Ascending aorta (tissue), 2 donors: ENCODE measurements around the gene PARP2. TPM values are rescaled to one million over a fixed set of nuclear protein-coding genes. Genes with fewer than 3 reads are reported as not detected.
A peak's percentile ranks its signal among the peaks of the same experiment; 100 is the strongest.

Experiments used
- DNase-seq, 2 donors: peaks; one replicate each; pipeline ENCODE4 v3.0.0-alpha.2; 2019; ENCODE audit warnings: low spot score in 2 of 2
- H3K27ac ChIP-seq, 2 donors: fragments of 200-600 bp; sonication (generic); one replicate each; pipeline ENCODE4 v1.5.1; 2016 to 2017; ENCODE audit warnings: mild to moderate bottlenecking in 1 of 2
- H3K27me3 ChIP-seq: fragments of 200-600 bp; sonication (generic); one replicate; pipeline ENCODE4 v1.5.1; 2017
- H3K36me3 ChIP-seq, 2 donors: fragments of 200-600 bp; sonication (generic); one replicate each; pipeline ENCODE4 v1.5.1; 2016
- H3K4me1 ChIP-seq, 2 donors: fragments of 200-600 bp; sonication (generic); one replicate each; pipeline ENCODE4 v1.5.1; 2016 to 2017; ENCODE audit warnings: mild to moderate bottlenecking in 1 of 2
- H3K4me3 ChIP-seq, 2 donors: fragments of 200-600 bp; sonication (generic); one replicate each; pipeline ENCODE4 v1.5.1; 2016 to 2017; ENCODE audit warnings: mild to moderate bottlenecking in 1 of 2
- H3K9me3 ChIP-seq, 2 donors: fragments of 200-600 bp; sonication (generic); one replicate each; pipeline ENCODE4 v1.5.1; 2016
- intact Hi-C: fragments of 100-400 bp; cut with DNase I; formaldehyde crosslinking; loops from one replicate; pipeline ENCODE4 v1.15.1; 2023
- total RNA-seq: library from RNA; depleted of rRNA; stranded (reverse); fragments of >200 nt; gene quantifications from one replicate; pipeline ENCODE4 v1.1.0, GENCODE V29; 2016
- TF ChIP-seq, protein P1 (sequence below), 3 experiments: fragments of 200-600 bp in 2 of 3; fragments of 450-650 bp in 1 of 3; sonication (generic) in 2 of 3; IDR thresholded peaks; one replicate each; pipeline ENCODE4 v1.5.1; 2016 to 2019; ENCODE audit warnings: antibody characterized with exemption in 3 of 3, mild to moderate bottlenecking in 1 of 3, moderate library complexity in 1 of 3

PARP2 gene, protein sequence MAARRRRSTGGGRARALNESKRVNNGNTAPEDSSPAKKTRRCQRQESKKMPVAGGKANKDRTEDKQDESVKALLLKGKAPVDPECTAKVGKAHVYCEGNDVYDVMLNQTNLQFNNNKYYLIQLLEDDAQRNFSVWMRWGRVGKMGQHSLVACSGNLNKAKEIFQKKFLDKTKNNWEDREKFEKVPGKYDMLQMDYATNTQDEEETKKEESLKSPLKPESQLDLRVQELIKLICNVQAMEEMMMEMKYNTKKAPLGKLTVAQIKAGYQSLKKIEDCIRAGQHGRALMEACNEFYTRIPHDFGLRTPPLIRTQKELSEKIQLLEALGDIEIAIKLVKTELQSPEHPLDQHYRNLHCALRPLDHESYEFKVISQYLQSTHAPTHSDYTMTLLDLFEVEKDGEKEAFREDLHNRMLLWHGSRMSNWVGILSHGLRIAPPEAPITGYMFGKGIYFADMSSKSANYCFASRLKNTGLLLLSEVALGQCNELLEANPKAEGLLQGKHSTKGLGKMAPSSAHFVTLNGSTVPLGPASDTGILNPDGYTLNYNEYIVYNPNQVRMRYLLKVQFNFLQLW
- 0.32 TPM for total RNA-seq

GRCh38 chr14:20343092-20343861, at the start of gene PARP2:
TSS of gene PARP2 (plus strand) at chr14:20343635. CDS start at chr14:20343642, 7 bp downstream.
- Histone ChIP-seq H3K9me3 (no peaks in the 10 kb centered on the region), H3K27ac (peak within 1 kb of the TSS; percentile 87 to 89), H3K36me3 (peaks cover 6 to 25% of the 10 kb centered on the region in 2 donors), H3K4me3 (peak within 1 kb of the TSS; percentile 60 to 77), H3K4me1 (peaks cover 4 to 9% of the 10 kb centered on the region in 2 donors), H3K27me3 (no peaks in the 10 kb centered on the region)
- intact Hi-C loops: loop anchor here (1.0 to 5.0 kb wide), 8 partner anchors 10 to 1134 kb away; partner anchors contain the start of genes CCNB1IP1, HNRNPC, PNP and RAB2B
- TF ChIP-seq, protein P1, sequence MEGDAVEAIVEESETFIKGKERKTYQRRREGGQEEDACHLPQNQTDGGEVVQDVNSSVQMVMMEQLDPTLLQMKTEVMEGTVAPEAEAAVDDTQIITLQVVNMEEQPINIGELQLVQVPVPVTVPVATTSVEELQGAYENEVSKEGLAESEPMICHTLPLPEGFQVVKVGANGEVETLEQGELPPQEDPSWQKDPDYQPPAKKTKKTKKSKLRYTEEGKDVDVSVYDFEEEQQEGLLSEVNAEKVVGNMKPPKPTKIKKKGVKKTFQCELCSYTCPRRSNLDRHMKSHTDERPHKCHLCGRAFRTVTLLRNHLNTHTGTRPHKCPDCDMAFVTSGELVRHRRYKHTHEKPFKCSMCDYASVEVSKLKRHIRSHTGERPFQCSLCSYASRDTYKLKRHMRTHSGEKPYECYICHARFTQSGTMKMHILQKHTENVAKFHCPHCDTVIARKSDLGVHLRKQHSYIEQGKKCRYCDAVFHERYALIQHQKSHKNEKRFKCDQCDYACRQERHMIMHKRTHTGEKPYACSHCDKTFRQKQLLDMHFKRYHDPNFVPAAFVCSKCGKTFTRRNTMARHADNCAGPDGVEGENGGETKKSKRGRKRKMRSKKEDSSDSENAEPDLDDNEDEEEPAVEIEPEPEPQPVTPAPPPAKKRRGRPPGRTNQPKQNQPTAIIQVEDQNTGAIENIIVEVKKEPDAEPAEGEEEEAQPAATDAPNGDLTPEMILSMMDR (IDR thresholded peaks at IDR 0.05): no peak
- peak; percentile 90 to 99 for DNase-seq

DNA sequence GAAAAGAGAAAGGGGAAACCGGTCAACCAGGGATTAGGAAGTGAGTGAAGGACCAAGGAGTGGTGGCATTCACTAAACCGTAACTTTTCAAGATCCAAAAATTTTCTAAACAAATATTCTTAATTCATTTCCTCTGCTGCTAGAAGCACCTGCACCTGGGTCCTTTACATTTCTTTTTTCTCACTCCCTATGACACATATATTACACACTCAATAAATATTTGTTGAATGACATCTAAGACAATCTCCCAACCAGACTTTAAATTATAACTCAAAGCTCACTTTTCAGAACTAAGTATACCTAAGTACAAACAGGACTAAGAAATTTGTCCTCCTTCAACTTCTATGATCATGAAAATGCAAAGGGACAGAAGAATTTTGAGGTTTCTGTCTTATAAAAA, 48.8 kb upstream of the PARP2 start:
- no peak for DNase-seq
- TF ChIP-seq, protein P1 (IDR thresholded peaks at IDR 0.05): no peak
- H3K27ac ChIP-seq: no peak overlapping the region
- H3K4me1 ChIP-seq: no peaks in the 10 kb centered on the region
- H3K9me3 ChIP-seq: no peaks in the 10 kb centered on the region
- peaks cover 63 to 98% of the 10 kb centered on the region in 2 donors for H3K36me3 ChIP-seq
- no peaks in the 10 kb centered on the region for H3K27me3 ChIP-seq
- intact Hi-C loops: no loop called here
- no peak overlapping the region for H3K4me3 ChIP-seq

DNA sequence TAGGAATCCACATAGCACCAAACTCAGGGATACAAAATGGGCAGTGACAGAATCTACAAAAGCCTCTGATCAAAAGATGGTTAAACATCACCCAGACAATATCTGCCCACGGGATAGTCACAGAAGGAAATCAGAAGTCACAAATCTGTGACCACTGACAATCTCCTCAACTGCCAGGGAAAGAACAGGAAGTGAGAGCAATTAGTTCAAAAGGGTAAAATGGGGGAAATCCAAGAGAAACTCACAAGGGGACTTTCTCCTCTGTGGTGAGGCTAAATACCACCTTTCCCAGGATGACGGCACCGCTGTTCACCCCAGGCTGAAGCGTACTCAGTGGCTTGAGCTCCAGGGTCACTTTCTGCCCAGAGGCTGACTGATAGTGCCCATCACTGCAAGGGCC, 48.4 kb upstream of the PARP2 start:
- no peak overlapping the region for H3K4me3 ChIP-seq
- H3K27ac ChIP-seq: no peak overlapping the region
- no peak for DNase-seq
- TF ChIP-seq, protein P1 (IDR thresholded peaks at IDR 0.05): no peak
- H3K27me3 ChIP-seq: no peaks in the 10 kb centered on the region
- intact Hi-C loops: no loop called here
- no peaks in the 10 kb centered on the region for H3K4me1 ChIP-seq
- H3K9me3 ChIP-seq: no peaks in the 10 kb centered on the region
- H3K36me3 ChIP-seq: peaks cover 65 to 97% of the 10 kb centered on the region in 2 donors

DNA sequence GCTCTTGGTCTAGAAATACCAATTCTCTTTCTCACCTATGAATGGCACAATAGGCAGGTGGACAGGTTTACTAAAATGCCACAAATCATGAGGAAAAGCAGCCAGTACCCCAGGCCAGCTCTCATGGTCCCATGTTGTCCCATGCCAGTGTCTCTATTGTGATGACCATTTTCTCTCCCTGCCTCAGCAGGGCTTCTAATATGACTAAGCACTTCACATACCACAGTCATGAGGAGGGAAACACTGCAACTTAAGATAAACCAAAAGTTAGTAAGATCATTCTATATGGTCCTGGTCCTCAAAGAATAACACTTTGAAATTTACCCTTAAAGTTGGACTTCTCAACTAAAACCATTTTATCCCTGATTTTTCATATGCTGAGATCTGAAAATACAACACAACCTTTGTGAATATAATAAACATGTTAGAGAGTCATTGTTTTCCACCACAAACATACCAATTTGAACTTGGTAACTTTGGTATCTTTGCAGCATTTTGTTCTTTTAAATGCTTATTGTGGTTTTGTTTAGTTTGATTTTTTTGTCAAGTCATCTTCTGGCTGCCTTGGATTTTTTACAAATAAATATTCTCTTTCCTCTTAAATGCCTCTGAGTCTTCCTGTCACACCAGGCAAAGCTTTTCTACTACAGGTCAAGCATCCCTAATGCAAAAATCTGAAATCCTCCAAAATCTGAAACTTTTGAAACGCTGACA, 41.2 kb upstream of the PARP2 start:
- no peak overlapping the region for H3K27ac ChIP-seq
- H3K4me3 ChIP-seq: no peak overlapping the region
- TF ChIP-seq, protein P1 (IDR thresholded peaks at IDR 0.05): no peak
- no peaks in the 10 kb centered on the region for H3K9me3 ChIP-seq
- H3K36me3 ChIP-seq: peaks cover 32 to 46% of the 10 kb centered on the region in 2 donors
- H3K4me1 ChIP-seq: peaks cover 0 to 6% of the 10 kb centered on the region in 2 donors
- H3K27me3 ChIP-seq: no peaks in the 10 kb centered on the region
- DNase-seq: no peak
- intact Hi-C loops: no loop called here
